ENCODE data around the gene GOLT1A. TPM values are rescaled to one million over a fixed set of nuclear protein-coding genes. Genes with fewer than 3 reads are reported as not detected.

GOLT1A gene
- total RNA-seq, 1 experiment from 2014 or later: not detected

DNA sequence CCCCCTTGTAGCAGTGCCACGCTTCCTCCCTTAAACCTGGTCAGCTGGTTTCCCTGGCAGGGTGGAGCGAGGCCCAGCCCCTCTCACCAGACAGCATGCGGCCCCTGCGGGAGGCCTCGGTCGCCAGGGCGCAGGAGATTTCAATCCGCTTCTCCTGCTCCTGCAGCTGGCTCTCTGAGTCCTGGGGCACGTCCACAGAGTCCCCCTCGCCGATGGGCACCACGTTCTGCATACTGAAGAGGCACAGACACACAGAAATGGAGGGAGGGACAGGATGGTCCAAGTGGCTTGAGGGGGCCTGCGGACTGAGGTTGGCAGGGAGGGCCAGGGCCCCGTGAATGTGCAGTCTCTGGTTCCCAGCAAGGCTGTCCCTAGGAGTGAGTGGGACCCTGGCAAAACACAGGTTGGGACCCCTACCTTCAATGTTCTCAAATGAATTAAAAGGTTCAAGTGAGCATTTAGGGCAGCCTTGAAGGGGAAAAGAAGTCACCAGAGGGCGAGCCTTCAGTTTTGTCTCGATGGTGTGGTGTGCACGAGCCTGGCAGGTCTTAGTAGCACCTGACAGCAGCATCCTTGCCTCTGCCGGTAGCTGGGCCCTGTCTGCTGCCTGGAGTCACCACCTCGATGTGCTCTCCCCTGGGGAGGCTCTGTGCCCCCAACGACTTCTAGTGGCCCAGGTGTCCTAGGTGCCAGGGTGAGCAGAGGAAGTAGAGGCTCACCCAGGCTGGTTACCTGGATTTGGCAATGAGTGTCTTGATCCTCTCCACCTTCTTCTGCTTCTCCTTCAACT lies 14.4 kb upstream of the GOLT1A start:
- Histone ChIP-seq H3K27ac (ENCODE audit: low read depth, low read length, poor library complexity, severe bottlenecking) (no peak overlapping the region), H3K27me3 (replicated peaks; ENCODE audit: insufficient read depth, low read depth, low read length, poor library complexity) (no peaks in the 10 kb centered on the region), H3K4me1 (ENCODE audit: insufficient read depth, low read length, poor library complexity, severe bottlenecking) (no peaks in the 10 kb centered on the region), H3K36me3 (ENCODE audit: insufficient read depth, low read length, poor library complexity, severe bottlenecking) (no peaks in the 10 kb centered on the region), H3K9me3 (ENCODE audit: low read depth, low read length, poor library complexity, severe bottlenecking) (no peaks in the 10 kb centered on the region), H3K4me3 (ENCODE audit: low read depth, low read length, poor library complexity, severe bottlenecking) (no peak overlapping the region)
- no peak for TF ChIP-seq EZH2 (IDR thresholded peaks at IDR 0.05; ENCODE audit: borderline replicate concordance, low read depth, low read length, poor library complexity, severe bottlenecking)
- TF ChIP-seq, protein P1, sequence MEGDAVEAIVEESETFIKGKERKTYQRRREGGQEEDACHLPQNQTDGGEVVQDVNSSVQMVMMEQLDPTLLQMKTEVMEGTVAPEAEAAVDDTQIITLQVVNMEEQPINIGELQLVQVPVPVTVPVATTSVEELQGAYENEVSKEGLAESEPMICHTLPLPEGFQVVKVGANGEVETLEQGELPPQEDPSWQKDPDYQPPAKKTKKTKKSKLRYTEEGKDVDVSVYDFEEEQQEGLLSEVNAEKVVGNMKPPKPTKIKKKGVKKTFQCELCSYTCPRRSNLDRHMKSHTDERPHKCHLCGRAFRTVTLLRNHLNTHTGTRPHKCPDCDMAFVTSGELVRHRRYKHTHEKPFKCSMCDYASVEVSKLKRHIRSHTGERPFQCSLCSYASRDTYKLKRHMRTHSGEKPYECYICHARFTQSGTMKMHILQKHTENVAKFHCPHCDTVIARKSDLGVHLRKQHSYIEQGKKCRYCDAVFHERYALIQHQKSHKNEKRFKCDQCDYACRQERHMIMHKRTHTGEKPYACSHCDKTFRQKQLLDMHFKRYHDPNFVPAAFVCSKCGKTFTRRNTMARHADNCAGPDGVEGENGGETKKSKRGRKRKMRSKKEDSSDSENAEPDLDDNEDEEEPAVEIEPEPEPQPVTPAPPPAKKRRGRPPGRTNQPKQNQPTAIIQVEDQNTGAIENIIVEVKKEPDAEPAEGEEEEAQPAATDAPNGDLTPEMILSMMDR (conservative IDR thresholded peaks at IDR 0.05; ENCODE audit: low read depth, low read length): no peak
- no TSS peak for BruUV-seq (replicated peaks)
- CTCF ChIA-PET: no interaction called here
- DNase-seq (ENCODE audit: low spot score): no peak
- intact Hi-C loops (cut with micrococcal nuclease; ENCODE audit: unreplicated experiment): no loop called here
- POLR2A ChIA-PET (ENCODE audit: low non-redundant PET): no interaction called here

DNA sequence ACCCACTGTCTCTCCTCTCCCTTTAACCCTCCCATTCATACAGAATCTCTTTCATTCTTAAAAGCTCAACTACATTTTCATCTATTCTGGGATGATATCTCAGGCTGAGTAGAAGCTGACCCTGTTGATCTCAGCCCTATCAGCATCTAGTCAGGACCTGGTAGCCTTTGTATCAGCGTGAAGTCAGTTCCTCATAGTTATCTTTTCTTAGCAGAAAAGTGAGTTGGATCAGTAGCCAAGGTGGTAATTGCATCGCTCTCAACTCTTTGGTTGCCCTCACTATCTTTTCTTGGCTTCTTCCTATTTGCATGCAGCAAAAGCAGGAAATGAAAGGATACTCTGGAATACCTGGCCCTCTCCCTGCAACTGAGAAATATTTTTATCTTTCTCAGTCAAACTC lies 13.6 kb upstream of the GOLT1A start:
- H3K36me3 ChIP-seq (ENCODE audit: insufficient read depth, low read length, poor library complexity, severe bottlenecking): no peaks in the 10 kb centered on the region
- no peak for DNase-seq (ENCODE audit: low spot score)
- POLR2A ChIA-PET (ENCODE audit: low non-redundant PET): no interaction called here
- CTCF ChIA-PET: no interaction called here
- H3K27me3 ChIP-seq (replicated peaks; ENCODE audit: insufficient read depth, low read depth, low read length, poor library complexity): no peaks in the 10 kb centered on the region
- no peaks in the 10 kb centered on the region for H3K9me3 ChIP-seq (ENCODE audit: low read depth, low read length, poor library complexity, severe bottlenecking)
- H3K27ac ChIP-seq (ENCODE audit: low read depth, low read length, poor library complexity, severe bottlenecking): no peak overlapping the region
- H3K4me3 ChIP-seq (ENCODE audit: low read depth, low read length, poor library complexity, severe bottlenecking): no peak overlapping the region
- TF ChIP-seq, protein P1 (conservative IDR thresholded peaks at IDR 0.05; ENCODE audit: low read depth, low read length): no peak
- no peak for TF ChIP-seq EZH2 (IDR thresholded peaks at IDR 0.05; ENCODE audit: borderline replicate concordance, low read depth, low read length, poor library complexity, severe bottlenecking)
- no peaks in the 10 kb centered on the region for H3K4me1 ChIP-seq (ENCODE audit: insufficient read depth, low read length, poor library complexity, severe bottlenecking)
- intact Hi-C loops (cut with micrococcal nuclease; ENCODE audit: unreplicated experiment): no loop called here
- no TSS peak for BruUV-seq (replicated peaks)

DNA sequence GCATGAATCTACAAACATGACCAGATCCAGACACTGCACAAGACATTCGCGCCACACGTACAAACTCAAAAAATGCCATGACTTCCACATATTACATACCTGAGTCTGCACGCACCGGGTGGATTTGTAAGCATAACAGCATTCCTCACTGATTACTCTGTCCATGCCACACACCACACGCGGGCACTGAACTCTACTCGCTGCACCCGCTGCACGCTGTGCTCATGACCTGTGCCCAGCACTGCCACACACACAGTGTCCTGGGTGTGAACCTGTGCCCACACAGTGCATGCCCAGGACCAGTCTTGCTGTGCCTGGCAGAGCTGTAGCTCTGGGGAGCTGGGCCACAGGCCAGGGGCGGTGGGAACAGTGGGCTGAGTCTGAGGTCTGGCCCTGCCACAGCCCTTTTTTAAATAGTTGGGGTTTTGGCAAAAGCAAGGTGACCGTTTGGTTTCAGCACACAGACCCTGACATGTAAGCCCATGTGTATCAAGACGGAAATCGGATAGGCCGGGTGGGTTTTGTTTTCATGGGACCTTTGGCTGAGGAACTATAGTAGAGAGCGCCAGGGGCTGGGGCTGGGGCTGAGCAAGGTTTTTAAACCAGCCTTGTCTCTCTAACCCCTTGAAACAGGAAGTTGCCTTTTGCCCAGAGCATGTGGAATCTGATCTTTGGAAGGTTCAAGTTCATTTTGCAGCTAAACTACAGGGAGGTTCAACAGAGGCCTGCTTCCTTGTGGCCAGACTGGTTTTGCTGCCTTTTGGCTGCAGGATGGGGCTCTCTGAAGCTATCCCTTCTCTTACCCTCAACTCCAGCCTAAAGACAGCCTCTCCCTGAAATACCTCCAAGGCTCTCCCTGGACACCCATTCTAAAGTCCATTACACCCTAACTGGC lies 12.3 kb upstream of the GOLT1A start:
- no TSS peak for BruUV-seq (replicated peaks)
- Histone ChIP-seq H3K27ac (ENCODE audit: low read depth, low read length, poor library complexity, severe bottlenecking) (no peak overlapping the region), H3K4me3 (ENCODE audit: low read depth, low read length, poor library complexity, severe bottlenecking) (no peak overlapping the region), H3K4me1 (ENCODE audit: insufficient read depth, low read length, poor library complexity, severe bottlenecking) (no peaks in the 10 kb centered on the region), H3K36me3 (ENCODE audit: insufficient read depth, low read length, poor library complexity, severe bottlenecking) (no peaks in the 10 kb centered on the region), H3K27me3 (replicated peaks; ENCODE audit: insufficient read depth, low read depth, low read length, poor library complexity) (no peaks in the 10 kb centered on the region), H3K9me3 (ENCODE audit: low read depth, low read length, poor library complexity, severe bottlenecking) (no peaks in the 10 kb centered on the region)
- TF ChIP-seq EZH2 (IDR thresholded peaks at IDR 0.05; ENCODE audit: borderline replicate concordance, low read depth, low read length, poor library complexity, severe bottlenecking): no peak
- TF ChIP-seq, protein P1 (conservative IDR thresholded peaks at IDR 0.05; ENCODE audit: low read depth, low read length): no peak
- intact Hi-C loops (cut with micrococcal nuclease; ENCODE audit: unreplicated experiment): no loop called here
- DNase-seq (ENCODE audit: low spot score): no peak
- POLR2A ChIA-PET (ENCODE audit: low non-redundant PET): no interaction called here
- CTCF ChIA-PET: no interaction called here
